IMR-90 (cell line): ENCODE results near the gene MKS1. TPM values are rescaled to one million over a fixed set of nuclear protein-coding genes. Genes with fewer than 3 reads are reported as not detected.

Source experiments
- ATAC-seq: fragments of 200-7000 bp; cut with Tn5 transposase; 2 replicates; pipeline ENCODE4 v1.9.1; 2020; ENCODE audit warnings: low read depth, mild to moderate bottlenecking, moderate library complexity
- BruUV-seq: library from RNA; stranded (reverse); fragments of 400-500 nt; replicated peaks from 2 replicates; lab custom pipeline; 2021; lab: Mats Ljungman, UMichigan
- CTCF ChIA-PET: fragments of 300-600 bp; formaldehyde crosslinking; extraction: SDS; loops from one replicate; lab custom pipeline; 2021; ENCODE audit warnings: antibody characterized with exemption; lab: Yijun Ruan, JAX
- POLR2A ChIA-PET: fragments of 300-600 bp; sonication (Branson Sonifier 250); formaldehyde crosslinking; loops from one replicate; lab custom pipeline; 2022; ENCODE audit warnings: antibody characterized with exemption; ENCODE audit not compliant: unreplicated experiment; lab: Charles Lee
- DNase-seq: peaks from one replicate; pipeline ENCODE4 v3.0.0; 2013
- H2AFZ ChIP-seq: replicated peaks from 2 replicates; pipeline ENCODE3; 2013; ENCODE audit warnings: low read length, mild to moderate bottlenecking; ENCODE audit not compliant: poor library complexity
- H2AK5ac ChIP-seq: 2 replicates; pipeline ENCODE4 v1.6.1; 2013; ENCODE audit warnings: low read depth, low read length, inconsistent platforms
- H2AK9ac ChIP-seq: replicated peaks from 2 replicates; pipeline ENCODE3; 2013; ENCODE audit warnings: mild to moderate bottlenecking, low read depth, low read length, moderate library complexity; ENCODE audit not compliant: poor library complexity
- H2BK120ac ChIP-seq: 2 replicates; pipeline ENCODE4 v1.6.1; 2013; ENCODE audit warnings: low read depth, low read length, inconsistent platforms
- H2BK15ac ChIP-seq: 3 replicates; pipeline ENCODE4 v1.6.1; 2013; ENCODE audit warnings: low read depth, low read length, inconsistent platforms
- H2BK20ac ChIP-seq: 2 replicates; pipeline ENCODE4 v1.6.1; 2013; ENCODE audit warnings: low read depth, mild to moderate bottlenecking, inconsistent platforms, low read length, moderate library complexity
- H2BK5ac ChIP-seq: 2 replicates; pipeline ENCODE4 v1.6.1; 2013; ENCODE audit warnings: mild to moderate bottlenecking, low read depth, low read length, inconsistent platforms; ENCODE audit not compliant: poor library complexity, severe bottlenecking
- H3K14ac ChIP-seq: replicated peaks from 2 replicates; pipeline ENCODE4 v1.6.1; 2013; ENCODE audit warnings: low read depth, low read length, inconsistent platforms
- H3K18ac ChIP-seq: 2 replicates; pipeline ENCODE4 v1.6.1; 2013; ENCODE audit warnings: low read depth, low read length, control low read depth
- H3K23ac ChIP-seq: 2 replicates; pipeline ENCODE4 v1.6.1; 2013; ENCODE audit warnings: low read depth, low read length, inconsistent platforms
- H3K27ac ChIP-seq: 2 replicates; pipeline ENCODE4 v1.5.1; 2013; ENCODE audit warnings: mild to moderate bottlenecking, control low read depth, low read length; ENCODE audit not compliant: insufficient read depth
- H3K27me3 ChIP-seq: 2 replicates; pipeline ENCODE4 v1.6.1; 2013; ENCODE audit warnings: low read length; ENCODE audit not compliant: control insufficient read depth, insufficient read depth
- H3K36me3 ChIP-seq: 2 replicates; pipeline ENCODE4 v1.6.1; 2013; ENCODE audit warnings: low read length, mixed read lengths; ENCODE audit not compliant: control insufficient read depth, insufficient read depth
- H3K4ac ChIP-seq: 2 replicates; pipeline ENCODE4 v1.6.1; 2013; ENCODE audit warnings: low read depth, low read length, inconsistent platforms
- H3K4me1 ChIP-seq: 2 replicates; pipeline ENCODE4 v1.6.1; 2013; ENCODE audit warnings: low read length, mixed read lengths; ENCODE audit not compliant: control insufficient read depth, insufficient read depth
- H3K4me2 ChIP-seq: 2 replicates; pipeline ENCODE4 v1.6.1; 2013; ENCODE audit warnings: low read depth, mild to moderate bottlenecking, control low read depth, low read length, moderate library complexity
- H3K4me3 ChIP-seq: 2 replicates; pipeline ENCODE4 v1.5.1; 2013; ENCODE audit warnings: low read depth, mild to moderate bottlenecking, control low read depth, low read length, moderate library complexity; ENCODE audit not compliant: insufficient read depth
- H3K56ac ChIP-seq: 2 replicates; pipeline ENCODE4 v1.6.1; 2013; ENCODE audit warnings: low read length, inconsistent platforms; ENCODE audit not compliant: insufficient read depth; ENCODE audit errors: extremely low read depth
- H3K79me1 ChIP-seq, 2 experiments: 2 replicates each; pipeline ENCODE4 v1.6.1; 2013; ENCODE audit warnings: low read length in 2 of 2, inconsistent platforms in 1 of 2, low read depth in 1 of 2
- H3K9ac ChIP-seq: 2 replicates; pipeline ENCODE4 v1.6.1; 2013; ENCODE audit warnings: low read depth, low read length, control low read depth
- H3K9me1 ChIP-seq: 2 replicates; pipeline ENCODE4 v1.6.1; 2013; ENCODE audit warnings: low read length, inconsistent platforms; ENCODE audit not compliant: insufficient read depth
- H3K9me3 ChIP-seq: 2 replicates; pipeline ENCODE4 v1.6.1; 2013; ENCODE audit warnings: low read length; ENCODE audit not compliant: control insufficient read depth, insufficient read depth
- H4K20me1 ChIP-seq: 2 replicates; pipeline ENCODE4 v1.6.1; 2013; ENCODE audit warnings: low read length, inconsistent platforms; ENCODE audit not compliant: insufficient read depth
- H4K5ac ChIP-seq: 2 replicates; pipeline ENCODE4 v1.6.1; 2013; ENCODE audit warnings: mild to moderate bottlenecking, low read depth, low read length, control low read depth
- H4K8ac ChIP-seq, 2 experiments: 2 replicates each; pipeline ENCODE4 v1.6.1; 2013; ENCODE audit warnings: low read depth in 2 of 2, low read length in 2 of 2, control low read depth in 1 of 2, inconsistent platforms in 1 of 2
- H4K91ac ChIP-seq: 2 replicates; pipeline ENCODE4 v1.6.1; 2013; ENCODE audit warnings: low read depth, low read length, inconsistent platforms; ENCODE audit not compliant: insufficient read depth
- MAFK ChIP-seq: IDR thresholded peaks from 2 replicates; pipeline ENCODE4 v1.6.1; 2012; ENCODE audit warnings: low read depth, low read length, improper control_type of control experiment
- NFE2L2 ChIP-seq: fragments of 150-350 bp; IDR thresholded peaks from 2 replicates; pipeline ENCODE4 v1.6.1; 2016; ENCODE audit warnings: low read depth, mild to moderate bottlenecking, low read length
- POLR2A ChIP-seq: IDR thresholded peaks from 2 replicates; pipeline ENCODE4 v1.6.1; 2012; ENCODE audit warnings: mild to moderate bottlenecking, low read depth, low read length
- WGBS, 2 experiments: methylation state at CpG; one replicate each; pipeline versions ENCODE4 v1.1.5 to v1.1.7; 2013; ENCODE audit warnings: missing lambda C conversion rate in 2 of 2; ENCODE audit not compliant: insufficient read length in 1 of 2; ENCODE audit errors: extremely low coverage in 2 of 2; 5-methylcytosine and 5-hydroxymethylcytosine counted together
- dilution Hi-C: fragments of 300-500 bp; cut with HindIII; formaldehyde crosslinking; loops from one replicate; pipeline ENCODE4 v1.14.3; 2018; ENCODE audit warnings: low sequenced_read_pairs; ENCODE audit not compliant: unreplicated experiment
- in situ Hi-C: fragments of 300-500 bp; cut with MboI; formaldehyde crosslinking; loops from 3 replicates; pipeline ENCODE4 v1.14.3; 2019; ENCODE audit warnings: low sequenced_read_pairs, inconsistent platforms, mixed read lengths
- intact Hi-C: fragments of 100-400 bp; cut with micrococcal nuclease; formaldehyde crosslinking; loops from 2 replicates; pipeline ENCODE4 v1.10.0; 2022
- polyA plus RNA-seq, 3 experiments: library from polyadenylated mRNA; depleted of rRNA; stranded (reverse); fragments of >200 nt; gene quantifications; 2 replicates each; pipeline ENCODE4 v1.2.3, GENCODE V29; 2012; ENCODE audit warnings: low replicate concordance in 1 of 3
- total RNA-seq: library from RNA; depleted of rRNA; stranded (reverse); fragments of >200 nt; gene quantifications from 2 replicates; pipeline ENCODE4 v1.2.3, GENCODE V29; 2012
- TF ChIP-seq, protein P1 (sequence below): fragments of 150-350 bp; IDR thresholded peaks from 2 replicates; pipeline ENCODE4 v1.6.1; 2017; ENCODE audit warnings: mild to moderate bottlenecking, antibody characterized with exemption, low read length, low read depth

Gene MKS1
- total and polyA plus RNA-seq, 2 of the 4 experiments (the other 2 are of a cell fraction) = 11.5 to 13.2 TPM

GRCh38 chr17:58234512-58234911 lies 15.5 kb upstream of the MKS1 start:
- H3K18ac ChIP-seq = no peak overlapping the region
- H3K56ac ChIP-seq = no peak overlapping the region
- no peak overlapping the region for H2BK5ac ChIP-seq
- POLR2A ChIA-PET = no interaction called here
- H4K91ac ChIP-seq = no peak overlapping the region
- no peak for TF ChIP-seq POLR2A
- TF ChIP-seq NFE2L2 = no peak
- no peak for TF ChIP-seq MAFK
- TF ChIP-seq, protein P1, sequence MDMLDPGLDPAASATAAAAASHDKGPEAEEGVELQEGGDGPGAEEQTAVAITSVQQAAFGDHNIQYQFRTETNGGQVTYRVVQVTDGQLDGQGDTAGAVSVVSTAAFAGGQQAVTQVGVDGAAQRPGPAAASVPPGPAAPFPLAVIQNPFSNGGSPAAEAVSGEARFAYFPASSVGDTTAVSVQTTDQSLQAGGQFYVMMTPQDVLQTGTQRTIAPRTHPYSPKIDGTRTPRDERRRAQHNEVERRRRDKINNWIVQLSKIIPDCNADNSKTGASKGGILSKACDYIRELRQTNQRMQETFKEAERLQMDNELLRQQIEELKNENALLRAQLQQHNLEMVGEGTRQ = no peak
- no peak overlapping the region for H2BK20ac ChIP-seq
- no peak overlapping the region for H4K5ac ChIP-seq
- H3K9me1 ChIP-seq = no peaks in the 10 kb centered on the region
- intact Hi-C loops (no loop called here), in situ Hi-C loops (no loop called here), dilution Hi-C loops (no loop called here)
- H2AK5ac ChIP-seq = no peak overlapping the region
- no peak overlapping the region for H2AFZ ChIP-seq
- no peak overlapping the region for H3K4ac ChIP-seq
- H3K9me3 ChIP-seq = no peaks in the 10 kb centered on the region
- H3K23ac ChIP-seq = no peak overlapping the region
- no peak overlapping the region for H3K4me3 ChIP-seq
- no peak overlapping the region for H2BK15ac ChIP-seq
- H3K27ac ChIP-seq = no peak overlapping the region
- BruUV-seq = no TSS peak
- H2AK9ac ChIP-seq = no peak overlapping the region
- CTCF ChIA-PET = no interaction called here
- no peaks in the 10 kb centered on the region for H3K36me3 ChIP-seq
- H3K4me2 ChIP-seq = no peak overlapping the region
- H2BK120ac ChIP-seq = no peak overlapping the region
- no peaks in the 10 kb centered on the region for H3K79me1 ChIP-seq
- H3K4me1 ChIP-seq = no peaks in the 10 kb centered on the region
- no peak overlapping the region for H4K8ac ChIP-seq
- H3K27me3 ChIP-seq = peaks cover 21% of the 10 kb centered on the region
- no peaks in the 10 kb centered on the region for H4K20me1 ChIP-seq
- ATAC-seq (no peak), DNase-seq (no peak)
- no peak overlapping the region for H3K9ac ChIP-seq
- 80% methylated on average over 1 of the region's 3 CpGs; no CpG with 5 or more reads in 1 of the 2 experiments for WGBS, 2 experiments
- no peak overlapping the region for H3K14ac ChIP-seq
